DOHH2 (cell line): ENCODE measurements around the gene TJAP1.

ENCODE experiments used
- CTCF ChIP-seq: fragments of 200-600 bp; sonication (generic); IDR thresholded peaks from one replicate; pipeline ENCODE4 v1.5.1; 2014; ENCODE audit warnings: antibody characterized with exemption, mild to moderate bottlenecking, low read depth, low read length; ENCODE audit not compliant: poor library complexity, severe bottlenecking
- EZH2phosphoT487 ChIP-seq: fragments of 200-600 bp; sonication (generic); IDR thresholded peaks from 2 replicates; pipeline ENCODE4 v1.6.1; 2017; ENCODE audit warnings: borderline replicate concordance, mild to moderate bottlenecking, antibody characterized with exemption, low read length, moderate library complexity, mixed read lengths

GRCh38 chr6:43503443-43503842 is 26.1 kb downstream of the TJAP1 start:
- no peak for TF ChIP-seq CTCF
- no peak for TF ChIP-seq EZH2phosphoT487
